ENCODE results near the gene CDC42EP2. TPM values are rescaled to one million over a fixed set of nuclear protein-coding genes. Genes with fewer than 3 reads are reported as not detected.
A peak's percentile ranks its signal among the peaks of the same experiment; 100 is the strongest.
"Not testable (repeated sequence)": the region's sequence is repeated elsewhere in the genome, so short reads cannot be mapped to it uniquely, and the experiment has no call there.

The CDC42EP2 gene
- total RNA-seq, 1 donor from 2014 or later: 6.1 TPM

DNA sequence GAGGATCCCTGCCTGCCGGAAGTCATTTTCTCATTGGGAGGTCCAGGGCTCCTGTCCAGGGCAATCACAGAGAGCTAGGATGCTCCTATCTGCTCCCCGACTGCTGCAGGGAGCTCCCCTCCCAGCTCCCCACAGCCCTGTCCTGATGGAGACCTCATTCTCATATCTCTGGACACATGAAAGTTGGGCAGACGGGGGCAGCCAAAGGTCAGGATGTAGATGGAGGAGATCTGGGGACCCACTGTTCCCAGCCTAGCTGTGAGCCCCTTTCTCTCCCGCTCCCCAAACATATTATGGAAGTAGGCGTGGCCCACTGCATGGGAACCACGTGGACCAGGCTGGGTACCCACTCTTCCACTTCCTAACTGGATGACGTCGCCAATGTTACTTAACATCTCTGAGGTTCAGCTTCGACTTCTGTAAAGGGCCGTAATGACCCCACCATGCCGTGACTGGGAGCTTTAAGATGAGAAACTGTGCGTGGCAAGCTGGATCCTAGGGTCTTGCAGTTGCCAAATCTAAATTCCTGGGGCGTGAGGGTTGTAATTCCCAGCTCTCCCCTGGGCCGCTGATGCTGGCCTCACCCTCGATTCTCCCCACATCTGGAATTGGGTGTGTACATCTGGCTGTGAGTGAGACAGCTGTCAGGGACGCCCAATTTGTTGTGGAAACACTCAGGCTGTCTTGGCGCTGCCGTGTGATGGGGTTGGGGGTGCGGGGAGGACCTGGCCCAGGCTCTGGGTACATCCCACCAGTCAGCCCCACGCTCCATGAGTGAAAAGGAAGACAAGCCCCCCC, 1.8 kb downstream of the CDC42EP2 start:
- FAIRE-seq (no peak), DNase-seq (ENCODE audit: low spot score in 2 of 2) (no peak)

DNA sequence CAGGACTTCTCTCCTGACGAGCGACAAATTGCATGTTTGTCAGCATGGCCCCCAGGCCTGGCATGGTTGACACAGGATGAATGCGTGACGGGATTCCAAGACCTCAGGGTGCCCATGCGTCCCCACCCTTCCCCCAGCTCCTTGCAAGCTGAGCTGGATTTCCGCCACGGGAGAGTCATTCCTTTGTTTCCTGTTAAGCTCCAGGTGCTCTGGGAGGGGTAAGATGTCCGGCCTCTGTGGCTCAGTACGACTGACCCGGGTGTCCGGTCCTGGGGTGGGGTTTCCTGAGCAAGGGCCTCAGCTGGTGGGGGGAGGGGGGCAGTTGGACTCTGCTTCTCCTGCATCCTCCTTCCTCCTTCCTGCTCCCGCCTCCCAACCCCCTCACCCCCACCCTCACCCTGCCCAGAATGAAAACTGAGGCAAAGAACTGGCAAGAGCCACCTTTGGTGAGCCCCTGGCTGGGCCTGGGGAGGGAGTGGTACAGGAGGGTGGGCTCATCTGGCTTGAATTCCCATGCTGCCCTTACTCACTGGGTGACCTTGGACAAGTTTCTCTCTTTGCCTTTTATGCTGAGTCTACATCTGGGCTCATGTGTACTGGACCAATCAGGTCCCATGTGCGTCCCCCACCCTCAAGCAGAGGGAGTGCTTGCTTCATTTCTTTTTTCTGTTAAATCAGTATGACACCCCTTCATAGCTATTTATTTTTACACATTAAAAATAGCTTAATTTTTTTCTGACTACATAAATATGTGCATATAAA, 2.5 kb downstream of the CDC42EP2 start:
- no peak for DNase-seq (ENCODE audit: low spot score in 2 of 2)
- FAIRE-seq: no peak

DNA sequence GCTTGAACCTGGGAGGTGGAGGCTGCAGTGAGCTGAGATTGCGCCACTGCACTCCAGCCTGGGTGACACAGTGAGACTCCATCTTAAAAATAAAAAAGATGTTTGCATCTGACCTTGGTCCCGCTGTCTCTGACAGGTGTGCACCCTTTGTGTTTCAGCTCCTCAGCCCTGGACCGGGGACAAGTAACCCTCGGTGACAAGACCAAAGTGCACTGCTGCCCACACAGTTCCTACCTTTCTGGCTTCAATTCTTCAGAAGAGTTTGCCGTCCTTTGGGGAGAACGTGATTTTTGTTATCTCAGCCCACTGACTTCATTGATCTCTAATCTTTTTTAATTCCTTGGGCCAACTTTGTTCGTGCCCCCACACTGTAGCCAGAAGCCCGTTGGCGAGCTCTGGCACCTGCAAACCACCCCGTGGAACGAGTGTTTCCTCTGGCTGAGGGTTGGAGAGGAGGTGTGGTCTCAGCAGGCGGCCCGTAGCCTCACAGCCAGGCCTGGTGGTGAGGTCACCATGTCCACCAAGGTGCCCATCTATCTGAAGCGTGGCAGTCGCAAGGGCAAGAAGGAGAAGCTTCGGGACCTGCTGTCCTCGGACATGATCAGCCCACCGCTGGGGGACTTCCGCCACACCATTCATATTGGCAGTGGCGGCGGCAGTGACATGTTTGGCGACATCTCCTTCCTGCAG, 5.9 kb downstream of the CDC42EP2 start:
- no peak for DNase-seq (ENCODE audit: low spot score in 2 of 2)
- FAIRE-seq: no peak

DNA sequence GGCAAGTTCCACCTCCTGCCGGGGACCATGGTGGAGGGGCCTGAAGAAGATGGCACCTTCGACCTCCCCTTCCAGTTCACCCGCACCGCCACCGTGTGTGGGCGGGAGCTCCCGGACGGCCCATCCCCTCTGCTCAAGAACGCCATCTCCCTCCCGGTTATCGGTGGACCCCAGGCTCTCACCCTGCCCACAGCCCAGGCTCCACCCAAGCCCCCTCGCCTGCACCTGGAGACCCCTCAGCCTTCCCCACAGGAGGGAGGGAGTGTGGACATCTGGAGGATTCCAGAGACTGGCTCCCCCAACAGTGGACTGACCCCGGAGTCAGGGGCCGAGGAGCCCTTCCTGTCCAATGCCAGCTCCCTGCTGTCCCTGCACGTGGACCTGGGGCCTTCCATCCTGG, 6.4 kb downstream of the CDC42EP2 start:
- no peak for FAIRE-seq

DNA sequence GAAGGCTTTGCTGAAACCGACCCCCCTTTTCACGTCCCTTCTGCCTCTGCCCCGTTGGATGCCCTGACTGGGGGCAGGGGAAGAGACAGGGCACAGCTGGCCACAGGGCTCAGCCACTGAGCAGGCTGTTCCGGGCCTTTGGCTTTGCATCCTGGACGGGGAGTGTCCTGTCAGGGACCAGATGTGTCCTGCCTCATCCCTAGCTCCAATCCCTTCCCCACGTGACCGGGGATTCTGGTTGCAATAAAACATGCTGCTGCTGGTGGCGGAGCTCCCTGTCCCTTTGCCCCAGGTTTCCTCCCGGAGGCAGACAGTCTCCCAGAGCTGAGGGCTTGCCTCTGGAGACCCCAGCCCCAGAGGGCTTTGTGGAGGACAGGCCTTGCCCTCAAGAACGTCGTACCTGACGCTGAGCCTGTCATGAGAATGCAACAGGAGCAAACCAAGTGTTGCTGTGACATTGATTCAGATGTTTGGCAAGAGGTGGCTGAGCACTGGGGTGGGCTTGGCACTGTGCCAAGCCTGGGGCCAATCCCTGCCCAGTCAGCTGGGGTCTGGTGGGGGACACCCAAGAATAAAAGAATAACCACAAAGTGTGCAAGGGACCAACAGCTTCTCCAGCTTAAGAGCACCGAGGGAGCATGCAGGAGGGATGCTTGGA, 7.3 kb downstream of the CDC42EP2 start:
- DNase-seq (ENCODE audit: low spot score in 2 of 2): no peak
- no peak for FAIRE-seq

More for the DNA sequence above, 6.4 kb downstream of the CDC42EP2 start:
- DNase-seq (ENCODE audit: low spot score in 2 of 2): no peak

DNA sequence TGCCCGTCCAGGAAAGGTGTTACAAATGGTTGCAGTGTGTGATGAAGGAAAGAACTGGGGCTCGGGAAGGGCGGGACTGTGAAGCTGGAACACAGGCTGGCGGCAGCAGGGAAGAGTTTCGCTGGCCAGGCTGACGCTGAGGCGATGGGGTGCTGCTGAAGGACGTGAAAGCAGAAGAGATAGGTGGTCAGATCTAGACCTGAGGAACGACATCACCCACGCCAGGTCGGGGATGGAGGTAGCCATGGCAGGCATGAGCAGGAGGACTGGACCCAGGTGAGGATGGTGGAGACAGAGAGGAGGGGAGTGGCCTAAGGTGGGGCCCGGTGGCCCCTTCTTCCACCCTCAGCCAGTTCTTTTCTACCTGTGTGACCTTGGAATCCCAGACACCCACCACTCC, 9.1 kb downstream of the CDC42EP2 start:
- FAIRE-seq (no peak), DNase-seq (ENCODE audit: low spot score in 2 of 2) (no peak)

DNA sequence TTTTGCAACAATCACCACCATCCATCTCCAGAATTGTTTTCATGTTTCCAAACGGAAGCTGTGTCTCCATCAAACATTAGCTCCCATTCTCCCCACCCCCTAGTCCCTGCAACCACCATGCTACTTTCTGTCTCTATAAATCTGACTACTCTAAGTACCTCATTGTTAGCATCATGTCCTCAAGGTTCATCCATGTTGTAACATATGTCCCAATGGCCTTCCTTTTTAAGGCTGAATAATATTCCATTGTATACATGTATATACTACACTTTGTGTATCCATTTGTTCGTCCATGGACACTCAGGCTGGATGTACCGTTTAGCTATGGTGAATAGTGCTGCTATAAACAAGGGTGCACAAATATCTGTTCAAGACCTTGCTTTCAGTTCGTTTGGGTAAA, 10.8 kb downstream of the CDC42EP2 start:
- FAIRE-seq (no peak), DNase-seq (ENCODE audit: low spot score in 2 of 2) (no peak)

DNA sequence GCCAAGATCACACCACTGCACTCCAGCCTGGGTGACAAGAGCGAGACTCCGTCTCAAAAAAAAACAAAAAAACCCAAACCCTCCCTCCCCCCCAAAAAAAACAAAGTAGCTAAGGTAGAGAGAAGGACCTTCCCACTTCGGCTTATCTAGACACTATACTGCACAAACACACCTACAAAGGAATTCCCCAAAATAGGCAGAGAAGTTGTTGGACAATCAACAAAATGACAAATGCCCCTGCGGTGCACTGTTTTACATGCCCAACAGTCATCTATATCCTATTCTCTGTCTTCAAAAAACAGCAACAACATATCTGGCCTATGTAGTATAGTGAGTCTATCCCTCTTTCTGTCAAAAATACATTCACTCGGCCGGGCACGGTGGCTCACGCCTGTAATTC, 12.4 kb downstream of the CDC42EP2 start:
- FAIRE-seq (no peak), DNase-seq (ENCODE audit: low spot score in 2 of 2) (no peak)

DNA sequence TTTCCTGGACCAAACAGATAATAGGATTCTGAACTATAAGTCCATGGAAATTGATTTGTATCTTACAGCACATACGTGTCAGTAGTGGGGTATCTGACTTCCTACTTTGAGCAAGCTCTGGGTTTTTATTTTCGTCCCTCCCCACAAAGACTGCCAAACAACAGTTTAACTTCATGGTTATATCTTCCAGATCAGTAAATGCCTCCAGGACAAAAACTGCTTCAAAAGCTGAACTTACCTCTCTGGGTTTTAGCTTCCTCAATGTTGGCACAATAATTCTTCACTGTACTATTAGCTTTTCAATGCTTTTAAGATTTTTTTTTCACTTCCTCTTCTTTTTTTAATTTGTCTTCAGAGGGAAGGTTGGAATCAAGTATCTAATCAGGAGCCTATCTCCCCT, 14.8 kb downstream of the CDC42EP2 start:
- no peak for FAIRE-seq
- no peak for DNase-seq (ENCODE audit: low spot score in 2 of 2)

DNA sequence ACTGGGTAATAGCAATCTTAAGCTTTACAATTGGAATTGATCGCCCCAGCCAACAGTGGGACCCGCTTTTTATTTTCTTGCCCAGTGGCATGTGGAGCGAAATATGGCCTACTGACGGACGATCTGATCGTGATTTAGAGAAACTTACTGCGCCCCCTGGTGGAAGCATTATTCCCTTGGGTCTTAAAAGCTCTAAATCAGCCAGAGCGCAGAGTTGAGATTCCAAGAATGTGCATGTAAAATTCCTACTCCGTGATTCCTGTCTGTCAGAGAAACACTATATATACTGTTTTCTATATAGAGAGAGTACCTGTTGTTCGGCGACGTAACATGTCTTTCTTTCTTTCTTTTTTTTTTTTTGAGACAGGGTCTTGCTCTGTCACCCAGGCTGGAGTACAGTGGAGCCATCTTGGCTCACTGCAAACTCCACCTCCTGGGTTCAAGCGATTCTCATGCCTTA, 15.3 kb downstream of the CDC42EP2 start:
- FAIRE-seq (no peak), DNase-seq (ENCODE audit: low spot score in 2 of 2) (peak in 1 of 2 donors; percentile 67)

DNA sequence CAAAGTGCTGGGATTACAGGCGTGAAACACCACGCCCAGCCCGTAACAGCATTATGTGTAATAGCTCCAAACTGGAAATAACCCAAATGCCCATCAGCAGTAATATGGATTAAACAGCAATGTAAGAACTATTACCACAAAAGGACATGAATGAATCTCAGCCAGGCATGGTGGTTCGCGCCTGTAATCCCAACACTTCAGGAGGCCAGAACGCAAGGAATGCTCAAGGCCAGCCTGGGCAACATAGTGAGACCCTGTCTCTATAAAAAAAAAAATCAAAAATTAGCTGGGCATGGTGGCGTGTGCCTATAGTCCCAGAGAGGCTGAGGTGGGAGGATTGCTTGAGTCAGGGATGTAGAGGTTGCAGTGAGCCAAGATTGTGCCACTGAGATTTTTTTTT, 15.9 kb downstream of the CDC42EP2 start:
- no peak for FAIRE-seq
- DNase-seq (ENCODE audit: low spot score in 2 of 2): no peak

DNA sequence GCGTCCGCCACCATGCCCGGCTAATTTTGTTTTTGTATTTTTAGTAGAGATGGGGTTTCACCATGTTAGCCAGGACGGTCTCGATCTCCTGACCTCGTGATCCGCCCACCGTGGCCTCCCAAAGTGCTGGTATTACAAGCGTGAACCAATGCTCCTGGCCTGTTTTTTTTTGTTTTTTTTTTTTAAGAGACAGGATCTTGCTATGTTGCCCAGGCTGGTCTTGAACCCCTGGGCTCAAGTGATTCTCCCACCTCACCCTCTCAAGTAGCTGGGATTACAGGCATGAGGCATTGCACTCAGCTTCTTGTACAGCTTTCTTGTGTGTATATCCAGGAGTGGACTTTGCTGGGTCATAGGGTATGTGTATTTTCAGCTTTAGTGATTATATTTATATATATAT, 17.9 kb downstream of the CDC42EP2 start:
- DNase-seq (ENCODE audit: low spot score in 2 of 2); FAIRE-seq: not testable (repeated sequence)

DNA sequence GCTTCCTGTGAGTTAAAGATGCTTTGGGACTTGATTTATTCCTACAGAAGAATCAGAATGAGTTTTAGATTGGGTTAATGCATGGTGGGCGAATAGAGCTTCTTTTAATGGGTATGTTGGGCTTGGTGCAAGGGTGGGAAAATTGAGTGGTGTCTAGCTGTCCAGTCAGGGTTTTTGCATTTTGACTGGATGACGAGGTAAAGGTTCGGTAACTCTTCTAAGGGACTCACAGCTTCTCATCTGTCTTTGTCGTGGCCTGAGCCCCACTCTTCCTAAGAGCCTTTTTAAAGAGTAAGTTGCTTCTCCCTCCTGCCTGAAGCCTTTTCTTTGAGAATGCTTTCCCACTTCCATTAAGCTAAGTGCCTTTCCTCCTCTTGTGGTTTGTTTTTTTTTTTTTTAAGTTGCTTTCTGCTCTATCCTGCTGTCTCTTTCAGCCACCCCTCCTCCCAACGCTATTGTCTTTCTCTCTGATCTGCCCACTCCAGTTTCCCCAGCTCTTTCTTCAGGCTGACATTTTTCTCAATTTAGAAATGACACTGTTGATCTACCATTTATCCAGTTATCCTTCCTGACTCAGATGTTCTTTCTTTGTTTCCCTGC, 20.1 kb downstream of the CDC42EP2 start:
- no peak for FAIRE-seq
- no peak for DNase-seq (ENCODE audit: low spot score in 2 of 2)

DNA sequence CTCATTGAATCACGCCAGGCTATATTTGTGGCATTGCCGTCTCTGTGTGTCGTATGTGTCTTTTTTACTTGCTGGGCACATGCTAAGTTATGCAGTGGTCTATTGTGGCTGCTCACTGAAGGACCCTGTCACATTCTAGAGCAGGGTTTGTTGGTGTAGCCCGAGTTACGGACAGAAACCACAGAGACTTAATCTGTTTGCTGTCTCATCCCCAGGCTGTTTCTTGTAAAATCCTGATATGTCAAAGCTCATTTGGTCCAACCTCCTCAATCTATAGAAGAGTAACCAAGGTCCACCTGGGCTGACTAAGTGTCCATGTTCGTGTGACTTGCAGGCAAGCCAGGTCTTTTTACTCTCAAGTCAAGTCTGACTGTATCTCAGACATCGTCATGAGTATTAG, 24.0 kb downstream of the CDC42EP2 start:
- DNase-seq (ENCODE audit: low spot score in 2 of 2) (no peak), FAIRE-seq (no peak)

DNA sequence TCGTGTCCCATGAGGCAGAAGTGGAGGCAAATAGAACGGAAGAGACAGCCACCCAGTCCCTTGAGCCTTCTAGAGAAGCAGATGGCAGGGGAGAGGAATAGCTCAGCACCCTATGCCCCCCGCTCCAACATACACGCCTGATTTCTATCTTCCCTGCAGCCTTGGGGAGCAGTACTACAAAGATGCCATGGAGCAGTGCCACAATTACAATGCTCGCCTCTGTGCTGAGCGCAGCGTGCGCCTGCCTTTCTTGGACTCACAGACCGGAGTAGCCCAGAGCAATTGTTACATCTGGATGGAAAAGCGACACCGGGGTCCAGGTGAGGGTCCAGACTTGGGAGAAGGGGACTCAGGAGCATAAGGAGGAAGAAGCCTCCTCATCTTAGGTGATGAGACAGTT, 25.6 kb downstream of the CDC42EP2 start:
- DNase-seq (ENCODE audit: low spot score in 2 of 2): no peak
- FAIRE-seq: no peak

DNA sequence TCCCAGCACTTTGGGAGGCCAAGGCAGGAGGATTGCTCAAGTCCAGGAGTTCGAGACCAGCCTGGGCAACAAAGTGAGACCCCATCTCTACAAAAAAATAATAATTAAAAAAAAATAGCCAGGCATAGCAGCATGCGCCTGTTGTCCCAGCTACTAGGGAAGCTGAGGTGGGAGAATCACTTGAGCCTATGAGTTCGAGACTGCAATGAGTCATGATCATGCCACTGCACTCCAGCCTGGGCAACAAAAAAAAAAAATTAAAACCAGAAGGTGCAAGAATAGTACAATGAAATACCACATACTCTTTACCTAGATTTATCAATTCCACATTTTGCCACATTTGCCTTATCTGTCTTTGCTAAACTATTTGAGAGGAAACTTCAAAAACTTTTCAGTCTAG, 27.2 kb downstream of the CDC42EP2 start:
- DNase-seq (ENCODE audit: low spot score in 2 of 2): no peak
- FAIRE-seq: no peak

DNA sequence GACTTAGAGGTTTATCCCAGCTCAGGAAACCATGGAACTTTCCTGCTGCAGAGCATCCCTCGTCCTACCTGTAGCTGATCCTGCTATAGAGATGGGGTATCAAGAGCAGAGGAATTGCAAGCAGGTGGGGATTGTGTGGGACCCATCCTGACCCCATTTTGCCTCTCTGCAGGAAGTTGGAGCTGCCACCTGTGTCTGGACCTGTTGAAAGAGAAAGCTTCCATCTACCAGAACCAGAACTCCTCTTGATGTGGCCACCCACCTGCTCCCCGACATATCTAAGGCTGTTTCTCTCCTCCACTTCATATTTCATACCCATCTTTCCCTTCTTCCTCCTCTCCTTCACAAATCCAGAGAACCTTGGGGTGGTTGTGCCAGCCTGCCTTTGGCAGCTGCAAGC, 36.8 kb downstream of the CDC42EP2 start:
- FAIRE-seq: no peak
- no peak for DNase-seq (ENCODE audit: low spot score in 2 of 2)

DNA sequence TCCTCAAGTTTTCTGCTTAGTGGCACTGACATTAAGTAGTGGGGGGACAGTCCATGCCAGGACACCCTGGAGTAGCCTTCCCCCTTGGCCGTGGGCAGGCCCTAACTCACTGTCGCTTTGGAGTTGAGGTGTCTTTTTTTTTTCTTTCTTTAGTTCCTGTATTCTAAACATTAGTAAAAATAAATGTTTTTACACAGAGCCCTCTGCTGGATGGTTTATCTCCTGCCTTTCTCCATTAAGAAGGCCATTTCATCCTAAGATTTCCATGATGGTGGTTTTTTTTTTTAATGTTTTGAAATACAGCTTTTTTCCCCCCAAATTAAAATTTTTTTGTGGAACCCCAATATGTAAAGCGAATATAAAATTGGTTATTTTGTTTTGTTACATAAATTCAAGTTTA, 38.1 kb downstream of the CDC42EP2 start:
- DNase-seq (ENCODE audit: low spot score in 2 of 2): no peak
- peak; percentile 52 for FAIRE-seq

DNA sequence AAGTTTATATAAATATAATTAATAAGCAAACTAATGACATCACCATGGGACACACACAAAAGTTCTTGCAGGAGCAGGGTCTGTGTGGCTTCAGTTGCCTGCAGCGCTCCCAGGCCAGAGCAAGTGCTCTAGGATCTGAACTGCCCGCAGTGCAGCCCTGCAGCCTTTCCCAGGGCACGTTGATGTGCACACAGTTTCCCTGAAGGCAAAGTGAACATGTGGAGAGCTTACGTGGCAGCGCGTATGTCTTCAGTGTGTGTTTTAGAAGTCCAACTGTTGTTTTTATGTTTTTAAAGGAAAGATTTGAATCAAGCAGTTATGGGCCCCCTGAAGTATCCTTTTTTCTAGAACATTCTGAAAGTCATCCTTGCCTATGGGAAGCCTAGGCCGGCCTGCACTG, 38.7 kb downstream of the CDC42EP2 start:
- FAIRE-seq (no peak), DNase-seq (ENCODE audit: low spot score in 2 of 2) (no peak)

DNA sequence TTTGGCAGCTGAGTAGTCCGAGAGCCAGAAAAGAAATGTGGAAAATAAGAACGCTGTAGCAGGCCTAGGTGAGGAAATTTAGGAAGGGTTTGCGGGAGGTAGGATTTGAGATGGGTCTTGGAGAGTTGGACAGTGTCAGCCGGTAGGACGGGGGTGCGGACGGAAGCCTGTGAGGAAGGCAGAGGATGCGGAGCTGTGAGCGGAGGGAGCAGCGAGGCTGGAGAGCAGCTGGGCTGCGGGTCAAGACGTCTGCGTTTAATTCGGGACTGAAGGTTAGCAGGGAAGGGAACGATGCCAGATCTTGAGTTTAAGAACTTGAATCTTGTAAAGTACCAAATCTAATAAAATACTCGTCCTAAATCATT, 39.2 kb downstream of the CDC42EP2 start:
- FAIRE-seq (no peak), DNase-seq (ENCODE audit: low spot score in 2 of 2) (no peak)
